ENCODE results near the gene STARD3NL. TPM values are rescaled to one million over a fixed set of nuclear protein-coding genes. Genes with fewer than 3 reads are reported as not detected.

STARD3NL gene
- polyA plus RNA-seq, 1 donor (not counting 4 experiments of a cell fraction or from before 2014, with no cell fraction given) = 45.1 TPM

- Histone ChIP-seq H3K27me3 (ENCODE audit: control insufficient read depth, extremely low read depth, insufficient read depth, low read length) (no peaks in the 10 kb centered on the region), H3K4me1 (ENCODE audit: control insufficient read depth, extremely low read depth, insufficient read depth, low read length) (peaks cover 9% of the 10 kb centered on the region), H3K79me2 (ENCODE audit: control insufficient read depth, insufficient read depth, low read length) (peaks cover 50% of the 10 kb centered on the region), H3K27ac (ENCODE audit: control insufficient read depth, insufficient read depth, low read length) (no peak overlapping the region), H3K4me2 (ENCODE audit: control insufficient read depth, extremely low read depth, insufficient read depth, low read depth, low read length) (no peak overlapping the region), H3K36me3 (ENCODE audit: control insufficient read depth in 2 of 2, extremely low read depth in 1 of 2, insufficient read depth in 2 of 2, low read length in 2 of 2) (peaks cover 0 to 1% of the 10 kb centered on the region in 2 experiments), H2AFZ (ENCODE audit: control insufficient read depth, low read length) (no peak overlapping the region), H3K9ac (ENCODE audit: control insufficient read depth, extremely low read depth, insufficient read depth, low read length) (no peak overlapping the region), H3K9me1 (ENCODE audit: control insufficient read depth, extremely low read depth, insufficient read depth, low read length) (no peaks in the 10 kb centered on the region), H4K20me1 (ENCODE audit: control insufficient read depth, extremely low read depth, insufficient read depth, low read length) (no peaks in the 10 kb centered on the region), H3K9me3 (ENCODE audit: control insufficient read depth, low read depth, low read length) (no peaks in the 10 kb centered on the region), H3K4me3 (ENCODE audit: control insufficient read depth in 2 of 3, extremely low read depth in 1 of 3, insufficient read depth in 2 of 3, low read depth in 1 of 3, low read length in 3 of 3) (no peak overlapping the region)
- dilution Hi-C loops (cut with MboI; ENCODE audit: extremely low pct_ligation_motif_present, low sequenced_read_pairs) = no loop called here
- no peak for TF ChIP-seq EZH2 (IDR thresholded peaks at IDR 0.05; ENCODE audit: low read length)
- TF ChIP-seq CTCF (optimal IDR thresholded peaks at IDR 0.05 in 1 of 3, IDR thresholded peaks at IDR 0.05 in 1 of 3, conservative IDR thresholded peaks at IDR 0.05 in 1 of 3; ENCODE audit: extremely low read depth in 1 of 3, insufficient read depth in 2 of 3, low read length in 3 of 3) = no peak
- no peak for FAIRE-seq
- DNase-seq (ENCODE audit: low read depth, low spot score) = no peak
These were observed 3.1 kb downstream of the STARD3NL start for GRCh38 chr7:38181111-38181510.

- Histone ChIP-seq H3K4me3 (ENCODE audit: control insufficient read depth in 2 of 3, extremely low read depth in 1 of 3, insufficient read depth in 2 of 3, low read depth in 1 of 3, low read length in 3 of 3) (no peak overlapping the region), H3K9ac (ENCODE audit: control insufficient read depth, extremely low read depth, insufficient read depth, low read length) (no peak overlapping the region), H2AFZ (ENCODE audit: control insufficient read depth, low read length) (no peak overlapping the region), H3K27ac (ENCODE audit: control insufficient read depth, insufficient read depth, low read length) (no peak overlapping the region), H3K9me3 (ENCODE audit: control insufficient read depth, low read depth, low read length) (no peaks in the 10 kb centered on the region), H3K9me1 (ENCODE audit: control insufficient read depth, extremely low read depth, insufficient read depth, low read length) (no peaks in the 10 kb centered on the region), H3K4me1 (ENCODE audit: control insufficient read depth, extremely low read depth, insufficient read depth, low read length) (peaks cover 12% of the 10 kb centered on the region), H3K27me3 (ENCODE audit: control insufficient read depth, extremely low read depth, insufficient read depth, low read length) (no peaks in the 10 kb centered on the region), H3K36me3 (ENCODE audit: control insufficient read depth in 2 of 2, extremely low read depth in 1 of 2, insufficient read depth in 2 of 2, low read length in 2 of 2) (peaks cover 0 to 1% of the 10 kb centered on the region in 2 experiments), H3K79me2 (ENCODE audit: control insufficient read depth, insufficient read depth, low read length) (peaks cover 57% of the 10 kb centered on the region), H4K20me1 (ENCODE audit: control insufficient read depth, extremely low read depth, insufficient read depth, low read length) (no peaks in the 10 kb centered on the region), H3K4me2 (ENCODE audit: control insufficient read depth, extremely low read depth, insufficient read depth, low read depth, low read length) (no peak overlapping the region)
- no peak for TF ChIP-seq CTCF (optimal IDR thresholded peaks at IDR 0.05 in 1 of 3, IDR thresholded peaks at IDR 0.05 in 1 of 3, conservative IDR thresholded peaks at IDR 0.05 in 1 of 3; ENCODE audit: extremely low read depth in 1 of 3, insufficient read depth in 2 of 3, low read length in 3 of 3)
- TF ChIP-seq EZH2 (IDR thresholded peaks at IDR 0.05; ENCODE audit: low read length) = no peak
- FAIRE-seq (no peak), DNase-seq (ENCODE audit: low read depth, low spot score) (no peak)
- dilution Hi-C loops (cut with MboI; ENCODE audit: extremely low pct_ligation_motif_present, low sequenced_read_pairs) = no loop called here
These were observed 4.4 kb downstream of the STARD3NL start for GRCh38 chr7:38182450-38182849.

Measured in keratinocyte (primary cell).